Measurements from ENCODE around the gene PDLIM7. TPM values are rescaled to one million over a fixed set of nuclear protein-coding genes. Genes with fewer than 3 reads are reported as not detected.

The PDLIM7 gene
- total and polyA plus RNA-seq, 10 of the 15 experiments (the other 5 are each of a cell fraction or from before 2014, with no cell fraction given): 0.82 to 36.6 (median 19.3) TPM

DNA sequence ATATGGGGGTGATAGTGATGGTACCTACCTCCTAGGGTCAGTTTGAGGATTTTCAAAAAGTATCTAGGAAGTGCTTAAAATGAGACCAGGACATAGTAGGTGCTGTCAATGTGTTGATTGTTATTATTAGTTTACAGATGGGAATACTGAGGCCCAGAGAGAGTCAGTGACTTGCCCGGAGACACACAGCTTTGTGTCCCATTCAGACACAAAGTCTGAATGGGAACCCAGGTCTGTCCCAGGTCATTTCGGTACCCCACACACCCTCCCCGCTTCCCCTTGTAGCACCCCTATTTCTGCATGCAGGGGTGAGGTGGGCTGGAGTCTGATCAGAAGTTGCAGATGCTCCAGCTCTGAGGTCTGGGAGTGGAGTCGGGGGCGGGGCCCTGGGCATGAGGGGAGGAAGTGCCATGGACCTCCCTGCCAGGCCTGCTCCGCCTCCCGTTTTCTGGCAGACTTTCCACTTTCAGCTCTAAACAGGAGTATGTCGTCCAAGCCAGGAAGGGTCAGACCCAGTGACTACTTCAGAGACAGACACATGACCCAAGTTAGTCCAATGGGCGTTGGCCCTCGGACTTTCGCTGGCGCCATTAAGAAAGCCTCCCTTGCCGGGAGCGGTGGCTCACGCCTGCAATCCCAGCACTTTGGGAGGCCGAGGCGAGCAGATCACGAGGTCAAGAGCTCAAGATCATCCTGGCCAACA, 20.7 kb downstream of the PDLIM7 start:
- POLR2A ChIA-PET: interaction anchor here (0.5 to 1.7 kb wide), 2 partner anchors 20 to 117 kb away, joined by 6 to 7 read pairs; partner anchors contain the start of gene PDLIM7
- no peaks in the 10 kb centered on the region for H3K27me3 ChIP-seq (replicated peaks in 1 of 2; ENCODE audit: control insufficient read depth in 2 of 2, insufficient read depth in 2 of 2, low read length in 1 of 2)
- no peaks in the 10 kb centered on the region for H3K9me3 ChIP-seq (replicated peaks; ENCODE audit: control insufficient read depth, insufficient read depth, low read length)
- peaks cover 23% of the 10 kb centered on the region for H3K4me1 ChIP-seq (ENCODE audit: control insufficient read depth, insufficient read depth, low read length)
- DNase-seq (ENCODE audit: low read depth, low spot score): no peak
- BruUV-seq (replicated peaks): no TSS peak
- no peak overlapping the region for H3K9ac ChIP-seq (ENCODE audit: control insufficient read depth, insufficient read depth, low read length)
- no peak overlapping the region for H2AFZ ChIP-seq (ENCODE audit: control insufficient read depth, low read depth, low read length)
- ATAC-seq: no peak
- intact Hi-C loops (cut with micrococcal nuclease; ENCODE audit: unreplicated experiment) (no loop called here), in situ Hi-C loops (cut with MboI) (no loop called here)
- H4K20me1 ChIP-seq (ENCODE audit: control insufficient read depth, insufficient read depth): no peaks in the 10 kb centered on the region
- CTCF ChIA-PET: interaction anchor here (1.0 to 1.4 kb wide), 6 partner anchors 24 to 106 kb away, joined by 3 to 6 read pairs (median 3); no protein-coding TSS in a partner anchor
- RAD21 ChIA-PET (ENCODE audit: unreplicated experiment): interaction anchor here (0.9 kb wide), 1 partner anchor 25 kb away, joined by 3 read pairs; no protein-coding TSS in a partner anchor
- no peak overlapping the region for H3K27ac ChIP-seq (ENCODE audit: control insufficient read depth, insufficient read depth)
- H3K4me3 ChIP-seq: no peak overlapping the region
- H3K36me3 ChIP-seq (ENCODE audit: control insufficient read depth in 2 of 2, insufficient read depth in 2 of 2, low read length in 1 of 2): no peaks in the 10 kb centered on the region; a peak in 1 of 4 replicates
- peaks cover 4% of the 10 kb centered on the region; the same call in 1 of the 2 replicates for H3K79me2 ChIP-seq (ENCODE audit: control insufficient read depth, insufficient read depth, low read length)
- no peak overlapping the region for H3K4me2 ChIP-seq (ENCODE audit: control insufficient read depth, insufficient read depth)
- 80% methylated on average over 17 of the region's 18 CpGs for WGBS (ENCODE audit: insufficient coverage, insufficient replicate concordance, low lambda C conversion rate, missing lambda C conversion rate)
- SMC1A ChIA-PET (ENCODE audit: uncharacterized antibody, unreplicated experiment): interaction anchor here (0.7 to 1.4 kb wide), 3 partner anchors 19 to 25 kb away, joined by 3 to 5 read pairs (median 3); partner anchors contain the start of gene PDLIM7
- no peak for FAIRE-seq
- no peak for TF ChIP-seq NRF1 (conservative IDR thresholded peaks at IDR 0.05; ENCODE audit: low read depth, low read length)
- TF ChIP-seq ZNF622 (IDR thresholded peaks at IDR 0.05): no peak
- TF ChIP-seq EED (IDR thresholded peaks at IDR 0.05; ENCODE audit: low read depth): no peak
- no peak for TF ChIP-seq IKZF1 (conservative IDR thresholded peaks at IDR 0.05)
- no peak for TF ChIP-seq KDM1A (IDR thresholded peaks at IDR 0.05; ENCODE audit: borderline replicate concordance)
- TF ChIP-seq RBBP5 (conservative IDR thresholded peaks at IDR 0.05): no peak
- TF ChIP-seq, protein P1, sequence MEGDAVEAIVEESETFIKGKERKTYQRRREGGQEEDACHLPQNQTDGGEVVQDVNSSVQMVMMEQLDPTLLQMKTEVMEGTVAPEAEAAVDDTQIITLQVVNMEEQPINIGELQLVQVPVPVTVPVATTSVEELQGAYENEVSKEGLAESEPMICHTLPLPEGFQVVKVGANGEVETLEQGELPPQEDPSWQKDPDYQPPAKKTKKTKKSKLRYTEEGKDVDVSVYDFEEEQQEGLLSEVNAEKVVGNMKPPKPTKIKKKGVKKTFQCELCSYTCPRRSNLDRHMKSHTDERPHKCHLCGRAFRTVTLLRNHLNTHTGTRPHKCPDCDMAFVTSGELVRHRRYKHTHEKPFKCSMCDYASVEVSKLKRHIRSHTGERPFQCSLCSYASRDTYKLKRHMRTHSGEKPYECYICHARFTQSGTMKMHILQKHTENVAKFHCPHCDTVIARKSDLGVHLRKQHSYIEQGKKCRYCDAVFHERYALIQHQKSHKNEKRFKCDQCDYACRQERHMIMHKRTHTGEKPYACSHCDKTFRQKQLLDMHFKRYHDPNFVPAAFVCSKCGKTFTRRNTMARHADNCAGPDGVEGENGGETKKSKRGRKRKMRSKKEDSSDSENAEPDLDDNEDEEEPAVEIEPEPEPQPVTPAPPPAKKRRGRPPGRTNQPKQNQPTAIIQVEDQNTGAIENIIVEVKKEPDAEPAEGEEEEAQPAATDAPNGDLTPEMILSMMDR (IDR thresholded peaks at IDR 0.05 in 2 of 3, conservative IDR thresholded peaks at IDR 0.05 in 1 of 3; ENCODE audit: control insufficient read depth in 2 of 3, extremely low read depth in 1 of 3, insufficient read depth in 1 of 3, low read depth in 3 of 3, low read length in 3 of 3): no peak
- TF ChIP-seq POLR2AphosphoS2 (IDR thresholded peaks at IDR 0.05; ENCODE audit: low read depth, low read length): no peak
- TF ChIP-seq TARDBP (IDR thresholded peaks at IDR 0.05; ENCODE audit: borderline replicate concordance): no peak
- TF ChIP-seq BHLHE40 (IDR thresholded peaks at IDR 0.05; ENCODE audit: borderline replicate concordance in 1 of 2, low read depth in 2 of 2, low read length in 1 of 2): no peak
- TF ChIP-seq PAX5 (IDR thresholded peaks at IDR 0.05; ENCODE audit: borderline replicate concordance, low read depth, low read length): no peak
- no peak for TF ChIP-seq KLF5 (IDR thresholded peaks at IDR 0.05; ENCODE audit: partially characterized antibody)
- TF ChIP-seq, protein P2, sequence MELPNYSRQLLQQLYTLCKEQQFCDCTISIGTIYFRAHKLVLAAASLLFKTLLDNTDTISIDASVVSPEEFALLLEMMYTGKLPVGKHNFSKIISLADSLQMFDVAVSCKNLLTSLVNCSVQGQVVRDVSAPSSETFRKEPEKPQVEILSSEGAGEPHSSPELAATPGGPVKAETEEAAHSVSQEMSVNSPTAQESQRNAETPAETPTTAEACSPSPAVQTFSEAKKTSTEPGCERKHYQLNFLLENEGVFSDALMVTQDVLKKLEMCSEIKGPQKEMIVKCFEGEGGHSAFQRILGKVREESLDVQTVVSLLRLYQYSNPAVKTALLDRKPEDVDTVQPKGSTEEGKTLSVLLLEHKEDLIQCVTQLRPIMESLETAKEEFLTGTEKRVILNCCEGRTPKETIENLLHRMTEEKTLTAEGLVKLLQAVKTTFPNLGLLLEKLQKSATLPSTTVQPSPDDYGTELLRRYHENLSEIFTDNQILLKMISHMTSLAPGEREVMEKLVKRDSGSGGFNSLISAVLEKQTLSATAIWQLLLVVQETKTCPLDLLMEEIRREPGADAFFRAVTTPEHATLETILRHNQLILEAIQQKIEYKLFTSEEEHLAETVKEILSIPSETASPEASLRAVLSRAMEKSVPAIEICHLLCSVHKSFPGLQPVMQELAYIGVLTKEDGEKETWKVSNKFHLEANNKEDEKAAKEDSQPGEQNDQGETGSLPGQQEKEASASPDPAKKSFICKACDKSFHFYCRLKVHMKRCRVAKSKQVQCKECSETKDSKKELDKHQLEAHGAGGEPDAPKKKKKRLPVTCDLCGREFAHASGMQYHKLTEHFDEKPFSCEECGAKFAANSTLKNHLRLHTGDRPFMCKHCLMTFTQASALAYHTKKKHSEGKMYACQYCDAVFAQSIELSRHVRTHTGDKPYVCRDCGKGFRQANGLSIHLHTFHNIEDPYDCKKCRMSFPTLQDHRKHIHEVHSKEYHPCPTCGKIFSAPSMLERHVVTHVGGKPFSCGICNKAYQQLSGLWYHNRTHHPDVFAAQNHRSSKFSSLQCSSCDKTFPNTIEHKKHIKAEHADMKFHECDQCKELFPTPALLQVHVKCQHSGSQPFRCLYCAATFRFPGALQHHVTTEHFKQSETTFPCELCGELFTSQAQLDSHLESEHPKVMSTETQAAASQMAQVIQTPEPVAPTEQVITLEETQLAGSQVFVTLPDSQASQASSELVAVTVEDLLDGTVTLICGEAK (IDR thresholded peaks at IDR 0.05; ENCODE audit: borderline replicate concordance): no peak
- TF ChIP-seq, protein P3, sequence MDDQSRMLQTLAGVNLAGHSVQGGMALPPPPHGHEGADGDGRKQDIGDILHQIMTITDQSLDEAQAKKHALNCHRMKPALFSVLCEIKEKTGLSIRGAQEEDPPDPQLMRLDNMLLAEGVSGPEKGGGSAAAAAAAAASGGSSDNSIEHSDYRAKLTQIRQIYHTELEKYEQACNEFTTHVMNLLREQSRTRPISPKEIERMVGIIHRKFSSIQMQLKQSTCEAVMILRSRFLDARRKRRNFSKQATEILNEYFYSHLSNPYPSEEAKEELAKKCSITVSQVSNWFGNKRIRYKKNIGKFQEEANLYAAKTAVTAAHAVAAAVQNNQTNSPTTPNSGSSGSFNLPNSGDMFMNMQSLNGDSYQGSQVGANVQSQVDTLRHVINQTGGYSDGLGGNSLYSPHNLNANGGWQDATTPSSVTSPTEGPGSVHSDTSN (IDR thresholded peaks at IDR 0.05; ENCODE audit: insufficient replicate concordance, low read depth, low read length): no peak
- TF ChIP-seq ZNF24 (IDR thresholded peaks at IDR 0.05): no peak

All from GM12878 (cell line).